Right atrium auricular region (tissue), 2 donors: ENCODE measurements around the gene GLRA1. TPM values are rescaled to one million over a fixed set of nuclear protein-coding genes. Genes with fewer than 3 reads are reported as not detected.
"Not testable (repeated sequence)": the region's sequence is repeated elsewhere in the genome, so short reads cannot be mapped to it uniquely, and the experiment has no call there.

Experiments used
- DNase-seq: peaks from one replicate; pipeline ENCODE4 v3.0.0-alpha.2; 2019; ENCODE audit warnings: low spot score
- H3K27ac ChIP-seq, 2 donors: fragments of 200-600 bp; sonication (generic); 1 replicate in 1 of 2; 2 replicates in 1 of 2; pipeline ENCODE4 v1.5.1; 2016 to 2019
- H3K27me3 ChIP-seq, 2 donors: fragments of 200-600 bp; sonication (generic); one replicate each; pipeline versions ENCODE4 v1.5.1 to v1.6.0; 2017 to 2019
- H3K36me3 ChIP-seq: fragments of 200-600 bp; sonication (generic); one replicate; pipeline ENCODE4 v1.5.1; 2016
- H3K4me1 ChIP-seq, 2 donors: fragments of 200-600 bp; sonication (generic); one replicate each; pipeline versions ENCODE4 v1.5.1 to v1.6.0; 2017 to 2019
- H3K4me3 ChIP-seq, 2 donors: fragments of 200-600 bp; sonication (generic); 1 replicate in 1 of 2; 2 replicates in 1 of 2; pipeline ENCODE4 v1.5.1; 2017 to 2019; ENCODE audit warnings: mild to moderate bottlenecking in 1 of 2, moderate library complexity in 1 of 2
- H3K9me3 ChIP-seq, 2 donors: fragments of 200-600 bp; sonication (generic); one replicate each; pipeline ENCODE4 v1.5.1; 2019
- CTCF ChIP-seq, 2 donors: fragments of 200-600 bp; sonication (generic); IDR thresholded peaks; one replicate each; pipeline ENCODE4 v1.5.1; 2019; ENCODE audit warnings: antibody characterized with exemption in 2 of 2
- total RNA-seq, 2 donors: library from RNA; depleted of rRNA; stranded (reverse); fragments of >200 nt; gene quantifications; one replicate each; pipeline ENCODE4 v1.1.0, GENCODE V29; 2016

The GLRA1 gene
- total RNA-seq, 2 donors from 2014 or later: not detected

DNA sequence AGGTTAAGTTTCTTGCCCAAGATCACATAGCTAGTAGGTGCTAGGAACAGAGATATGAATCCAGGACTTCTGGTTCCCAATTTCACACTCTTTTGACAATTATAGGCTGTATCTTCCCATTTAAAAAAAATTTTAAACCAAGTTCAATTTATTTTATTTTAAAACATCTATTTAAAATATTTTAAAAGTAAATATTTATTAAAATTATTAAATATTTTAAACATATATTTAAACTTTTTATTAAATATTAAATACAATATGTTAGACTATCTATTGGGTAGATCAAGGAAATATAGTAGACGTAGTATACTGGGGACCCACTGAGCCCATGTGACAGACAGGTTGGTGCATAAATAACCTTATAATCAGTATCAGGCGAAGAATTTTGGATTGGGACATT lies 54.8 kb downstream of the GLRA1 start:
- no peaks in the 10 kb centered on the region for H3K27me3 ChIP-seq
- no peaks in the 10 kb centered on the region for H3K36me3 ChIP-seq
- no peak for DNase-seq
- no peak for TF ChIP-seq CTCF (IDR thresholded peaks at IDR 0.05)
- no peaks in the 10 kb centered on the region for H3K9me3 ChIP-seq
- H3K27ac ChIP-seq: no peak overlapping the region
- H3K4me1 ChIP-seq: no peaks in the 10 kb centered on the region
- no peak overlapping the region for H3K4me3 ChIP-seq

DNA sequence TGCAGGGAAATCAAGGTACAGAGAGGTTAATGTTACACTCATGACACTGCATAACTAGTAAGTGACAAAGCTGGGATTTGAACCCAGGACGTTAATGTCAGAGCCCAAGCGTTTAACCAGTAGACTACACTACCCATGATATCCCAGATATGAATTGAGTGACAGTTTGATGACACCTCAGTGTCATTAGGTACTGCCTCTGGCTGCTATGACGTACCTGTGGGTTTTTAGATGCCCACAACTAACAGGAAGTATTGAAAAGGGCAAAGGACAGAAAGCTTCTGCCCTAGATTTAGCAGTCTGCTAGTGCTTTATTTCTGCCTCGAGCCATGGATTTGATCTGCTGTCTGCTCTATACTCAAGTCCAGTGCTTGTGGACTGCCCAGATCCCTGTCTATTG lies 56.2 kb downstream of the GLRA1 start:
- Histone ChIP-seq H3K9me3 (no peaks in the 10 kb centered on the region), H3K4me1 (no peaks in the 10 kb centered on the region), H3K27me3 (no peaks in the 10 kb centered on the region), H3K36me3 (no peaks in the 10 kb centered on the region), H3K27ac (no peak overlapping the region), H3K4me3 (no peak overlapping the region)
- no peak for TF ChIP-seq CTCF (IDR thresholded peaks at IDR 0.05)
- no peak for DNase-seq

DNA sequence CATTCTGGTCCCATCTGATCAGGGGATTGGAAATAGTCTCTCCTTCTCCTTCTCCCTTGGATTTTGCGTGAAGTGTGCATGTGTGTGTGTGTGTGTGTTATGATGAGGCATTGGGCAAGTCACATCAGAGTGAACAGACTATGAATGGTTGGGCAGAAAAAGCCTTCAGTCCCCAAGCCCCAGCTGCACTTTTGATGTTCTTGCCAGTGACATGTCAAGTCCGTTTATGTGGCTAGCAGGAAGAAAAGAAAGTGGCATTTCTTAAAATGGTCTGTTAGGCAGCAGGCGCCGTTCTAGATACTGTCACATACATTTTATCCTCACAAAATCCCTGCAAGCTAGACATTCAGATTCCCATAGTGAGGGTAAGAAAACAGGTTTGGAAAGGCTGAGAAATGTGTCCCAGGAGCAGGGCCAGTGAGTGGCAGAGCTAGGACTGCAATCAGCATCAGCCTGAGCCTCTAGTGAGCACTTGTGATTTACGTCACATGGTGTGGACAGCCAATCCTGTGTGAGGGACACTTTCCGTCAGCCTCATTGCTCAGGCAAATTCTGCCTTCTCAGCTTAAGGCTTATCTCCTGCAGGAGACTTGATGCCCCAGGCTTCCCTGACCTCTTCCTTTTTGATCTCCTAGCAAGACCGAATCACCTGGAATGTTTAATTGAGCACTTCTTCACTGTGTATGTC lies 60.4 kb downstream of the GLRA1 start:
- no peaks in the 10 kb centered on the region for H3K36me3 ChIP-seq
- H3K27me3 ChIP-seq: no peaks in the 10 kb centered on the region
- DNase-seq: no peak
- H3K4me3 ChIP-seq: no peak overlapping the region
- no peak for TF ChIP-seq CTCF (IDR thresholded peaks at IDR 0.05)
- H3K4me1 ChIP-seq: no peaks in the 10 kb centered on the region
- no peaks in the 10 kb centered on the region for H3K9me3 ChIP-seq
- H3K27ac ChIP-seq: no peak overlapping the region

- H3K4me3 ChIP-seq: no peak overlapping the region
- no peaks in the 10 kb centered on the region for H3K4me1 ChIP-seq
- no peak overlapping the region for H3K27ac ChIP-seq
- DNase-seq: no peak
- H3K9me3 ChIP-seq: no peaks in the 10 kb centered on the region
- no peak for TF ChIP-seq CTCF (IDR thresholded peaks at IDR 0.05)
- H3K36me3 ChIP-seq: no peaks in the 10 kb centered on the region
- no peaks in the 10 kb centered on the region for H3K27me3 ChIP-seq
Observed at GRCh38 chr5:151863566-151863965, 61.1 kb downstream of the GLRA1 start.

DNA sequence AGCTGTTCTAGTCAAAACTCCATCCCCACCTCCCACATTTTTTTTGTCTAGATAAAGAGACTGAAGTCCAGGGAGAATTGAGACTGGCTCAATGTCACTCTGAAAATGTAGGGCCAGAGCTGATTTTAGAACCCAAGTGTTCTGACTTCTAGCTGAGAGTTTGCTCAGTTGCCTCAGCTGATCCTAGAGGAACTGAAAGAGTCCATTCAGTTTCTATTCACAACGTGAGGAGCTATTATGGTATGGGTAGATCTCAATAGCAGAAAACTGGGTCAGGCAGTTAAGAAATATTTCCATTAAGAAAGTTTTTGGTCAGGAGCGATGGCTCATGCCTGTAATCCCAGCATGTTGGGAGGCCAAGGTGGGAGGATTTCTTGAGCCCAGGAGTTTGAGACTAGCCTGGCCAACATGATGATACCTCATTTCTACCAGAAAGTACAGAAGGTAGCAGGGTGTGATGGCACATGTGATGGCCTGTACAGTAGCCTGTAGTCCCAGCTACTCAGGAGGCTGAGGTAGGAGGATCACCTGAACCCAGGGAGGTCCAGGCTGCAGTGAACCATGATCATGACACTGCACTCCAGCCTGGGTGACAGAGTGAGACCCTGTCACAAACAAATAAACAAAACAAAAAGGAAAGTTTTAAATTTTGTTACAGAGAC lies 61.7 kb downstream of the GLRA1 start:
- H3K27ac ChIP-seq: no peak overlapping the region
- H3K9me3 ChIP-seq: no peaks in the 10 kb centered on the region
- DNase-seq: no peak
- H3K4me1 ChIP-seq: no peaks in the 10 kb centered on the region
- H3K27me3 ChIP-seq: no peaks in the 10 kb centered on the region
- no peak for TF ChIP-seq CTCF (IDR thresholded peaks at IDR 0.05)
- no peak overlapping the region for H3K4me3 ChIP-seq
- no peaks in the 10 kb centered on the region for H3K36me3 ChIP-seq

- DNase-seq, H3K36me3 ChIP-seq, H3K4me3 ChIP-seq, H3K9me3 ChIP-seq, H3K4me1 ChIP-seq, H3K27ac ChIP-seq, H3K27me3 ChIP-seq: not testable (repeated sequence)
Observed at GRCh38 chr5:151860867-151861266, 63.8 kb downstream of the GLRA1 start.
